Activated CD4-positive, alpha-beta T cell treated with anti-CD3 and anti-CD28 coated beads, Interleukin-2, amount 50 U/mL, for 16 hours (primary cell): ENCODE data around the gene SH3RF3.

Experiments
- DNase-seq: peaks from one replicate; pipeline ENCODE4 v3.0.0-alpha.2; 2020

The SH3RF3 gene

DNA sequence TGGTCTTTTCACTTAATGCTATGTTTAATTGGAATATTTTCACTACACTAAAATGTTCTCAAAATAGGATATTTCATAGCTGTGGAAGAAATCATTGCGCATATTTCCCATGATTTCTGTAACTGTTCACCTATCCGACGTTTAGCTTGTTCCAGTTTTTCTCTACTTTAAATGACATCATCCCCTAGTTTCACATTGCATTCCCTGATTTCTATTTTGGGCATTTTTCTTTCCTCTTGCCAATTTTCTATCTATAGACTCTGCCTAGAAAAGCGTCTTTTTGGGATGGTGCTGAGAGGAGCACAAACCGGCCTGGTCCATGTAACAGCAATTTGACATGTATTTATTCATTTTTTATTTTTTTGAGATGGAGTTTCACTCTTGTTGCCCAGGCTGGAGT is 163.4 kb downstream of the SH3RF3 start:
- no peak for DNase-seq

GRCh38 chr2:109293663-109294062 is 164.7 kb downstream of the SH3RF3 start:
- no peak for DNase-seq

DNA sequence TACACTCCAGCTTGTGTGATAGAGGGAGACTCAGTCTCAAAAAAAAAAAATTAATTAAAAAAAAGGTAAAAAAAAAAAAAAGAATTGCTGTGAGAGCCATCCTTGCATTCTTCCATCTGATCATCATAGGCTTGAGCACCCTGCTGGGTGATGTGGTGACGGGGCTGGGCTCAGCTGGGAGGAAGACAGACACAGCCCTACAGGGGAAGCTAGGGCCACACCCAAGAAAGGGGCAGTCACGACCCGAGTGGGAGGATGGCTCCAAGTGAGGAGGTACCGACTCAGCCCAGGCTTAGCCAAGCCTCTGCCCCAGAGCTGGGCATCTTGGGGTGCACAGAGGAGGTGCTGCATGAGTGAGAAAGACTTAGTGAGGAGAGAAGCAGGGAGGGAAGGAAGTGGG is 165.5 kb downstream of the SH3RF3 start:
- DNase-seq = no peak

DNA sequence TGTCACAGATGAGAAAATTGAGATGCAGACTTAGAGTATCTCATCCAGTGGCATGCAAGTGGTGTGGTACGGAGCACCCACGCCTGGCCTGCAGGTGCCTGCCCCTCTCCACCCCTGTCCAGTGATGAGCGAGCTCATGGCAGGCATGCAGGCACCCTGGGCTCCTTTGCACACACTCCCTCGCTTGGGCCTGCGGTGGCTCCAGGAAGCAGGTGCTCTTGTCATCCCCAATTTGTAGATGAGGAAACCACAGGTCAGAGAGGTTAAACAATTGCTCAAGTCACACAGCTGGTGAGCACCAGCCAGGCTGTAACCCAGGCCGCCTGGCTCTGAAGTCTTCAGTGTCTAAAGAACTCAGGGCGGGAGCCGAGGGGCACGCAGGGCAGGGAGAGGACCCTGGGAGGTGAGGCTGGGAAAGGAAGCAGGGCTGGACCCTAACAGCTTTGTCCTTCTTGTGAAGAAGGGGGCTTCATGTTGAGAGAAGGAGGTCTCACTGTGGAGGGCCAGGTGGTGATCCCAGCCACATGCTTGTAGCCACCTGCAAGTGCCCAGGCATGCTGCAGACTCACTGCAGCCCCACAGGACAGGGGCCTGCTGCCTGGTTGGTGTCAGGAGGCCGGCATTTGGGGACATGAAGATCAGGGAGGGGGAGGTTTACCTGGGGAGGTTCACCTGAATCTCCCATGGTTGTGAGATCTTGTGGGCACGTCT is 166.2 kb downstream of the SH3RF3 start:
- DNase-seq = no peak

GRCh38 chr2:109295781-109296117 is 166.7 kb downstream of the SH3RF3 start:
- DNase-seq = no peak

DNA sequence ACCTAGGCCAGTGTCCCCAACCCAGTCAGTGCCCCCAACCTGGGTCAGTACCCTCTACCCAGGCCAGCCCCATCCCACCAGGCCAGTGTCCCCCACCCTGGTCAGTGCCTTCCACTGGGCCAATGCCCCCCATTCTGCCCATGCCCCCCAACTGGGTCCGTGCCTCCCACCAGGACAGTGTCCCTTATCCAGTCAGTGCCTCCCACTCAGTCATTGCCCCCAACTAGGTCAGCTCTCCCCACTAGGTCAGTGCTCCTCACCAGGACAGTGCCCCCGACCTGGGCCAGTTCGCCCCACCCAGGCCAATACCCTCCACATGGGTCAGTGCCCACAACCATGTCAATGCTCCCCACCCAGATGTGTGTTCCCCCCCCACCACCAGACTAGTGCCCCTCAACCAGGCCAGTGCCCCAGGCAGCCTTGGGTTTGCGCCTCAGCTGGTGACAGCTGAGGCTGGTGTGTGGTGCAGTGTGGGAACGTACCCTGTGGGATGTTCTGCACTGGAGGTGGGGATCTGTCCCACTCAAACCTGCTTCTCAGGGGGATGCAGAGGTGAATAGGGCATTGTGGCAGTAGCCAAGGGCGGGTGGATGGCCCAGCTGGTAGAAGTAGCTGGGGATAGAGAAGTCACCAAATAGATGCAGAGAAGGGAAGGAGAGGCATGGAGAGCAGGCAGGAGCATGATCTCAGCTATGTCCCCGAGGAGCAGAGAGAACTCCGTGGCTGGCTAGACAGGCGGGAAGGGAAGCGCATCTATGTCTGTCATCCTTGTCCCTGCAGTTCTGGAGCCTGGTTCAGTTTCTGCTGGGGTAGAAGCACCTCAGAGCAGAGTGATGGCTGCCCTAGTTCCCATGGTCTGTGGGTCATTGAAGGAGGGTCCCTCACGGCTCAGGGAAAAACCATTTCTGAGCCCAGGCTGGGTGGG is 168.8 kb downstream of the SH3RF3 start:
- no peak for DNase-seq

DNA sequence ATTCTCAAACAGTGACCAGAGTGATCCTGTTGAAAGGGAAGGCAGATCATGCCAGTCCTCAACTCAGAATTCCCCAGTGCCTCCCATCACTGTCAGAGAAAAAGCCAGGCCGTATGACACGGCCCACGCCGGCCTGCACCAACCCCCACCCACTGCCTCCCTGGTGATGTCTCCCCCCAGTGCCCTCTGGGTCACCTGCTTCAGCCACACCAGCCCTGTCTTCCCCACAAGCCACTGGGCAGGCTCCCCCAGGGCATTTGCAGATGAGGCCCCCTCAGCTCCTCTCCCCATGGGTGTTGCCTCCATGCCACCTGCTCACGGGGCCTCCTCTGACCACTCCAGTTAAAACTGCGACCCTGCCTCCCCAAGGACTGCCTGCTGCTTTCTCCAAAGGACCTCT is 169.8 kb downstream of the SH3RF3 start:
- no peak for DNase-seq

DNA sequence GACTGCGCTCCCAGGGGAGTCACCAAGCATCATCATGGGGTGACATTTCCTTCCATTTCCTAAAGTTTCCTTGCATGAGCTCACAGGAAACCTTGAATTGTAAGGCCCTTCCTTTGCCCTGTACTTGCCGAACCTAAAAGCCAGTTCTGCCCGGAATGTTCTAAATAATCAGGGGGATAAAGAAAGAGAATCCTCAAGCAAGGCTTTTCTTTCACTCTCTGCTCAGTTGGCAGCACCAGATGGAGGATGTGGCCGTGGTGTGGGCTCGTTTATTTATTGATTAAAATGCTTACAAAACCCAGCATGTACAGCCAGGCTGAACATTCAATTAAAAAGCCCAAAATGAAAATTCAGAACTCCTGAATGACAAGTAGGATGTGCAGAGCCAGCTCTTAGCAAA is 170.5 kb downstream of the SH3RF3 start:
- no peak for DNase-seq

GRCh38 chr2:109300582-109300981 is 171.6 kb downstream of the SH3RF3 start:
- DNase-seq = no peak

GRCh38 chr2:109301746-109302145 is 172.7 kb downstream of the SH3RF3 start:
- DNase-seq = no peak

- no peak for DNase-seq
These were observed 173.3 kb downstream of the SH3RF3 start for GRCh38 chr2:109302319-109302718.

- no peak for DNase-seq
These were observed 175.2 kb downstream of the SH3RF3 start for GRCh38 chr2:109304242-109304641.

DNA sequence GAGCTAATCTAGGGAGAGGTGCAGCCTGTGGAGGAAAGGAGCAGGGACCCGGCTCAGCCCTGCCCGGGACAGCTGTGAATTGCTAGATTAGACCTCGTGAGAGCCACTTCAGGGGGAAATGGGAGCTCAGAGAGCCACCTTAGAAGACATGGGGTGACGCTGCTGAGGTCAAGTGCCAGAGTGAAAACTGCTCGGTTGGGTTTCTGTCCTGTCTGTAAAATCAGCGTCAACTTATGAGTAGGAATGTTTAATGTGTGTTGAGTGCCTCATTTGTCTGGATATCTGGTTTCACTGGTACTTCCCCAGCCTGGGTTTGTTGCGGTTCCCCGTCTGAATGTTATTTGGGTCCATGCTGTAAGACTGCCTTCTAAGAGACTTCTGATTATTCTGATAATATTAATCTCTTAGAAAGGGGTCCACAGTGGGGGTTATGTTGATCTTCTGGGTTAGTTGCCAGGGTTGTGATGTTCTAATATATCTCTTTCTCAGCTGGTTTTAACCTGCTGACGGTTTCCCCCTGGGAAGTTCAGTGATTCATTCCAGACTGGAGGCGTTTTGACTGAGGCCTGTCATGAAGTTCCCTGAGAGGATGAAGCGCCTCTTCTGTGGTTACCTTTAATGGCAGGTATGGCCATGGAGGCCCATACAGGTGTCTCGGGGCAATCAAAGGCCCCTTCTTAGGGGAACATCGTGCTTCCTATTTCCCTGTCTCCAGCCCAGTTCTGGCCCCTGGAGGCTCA is 175.9 kb downstream of the SH3RF3 start:
- DNase-seq = no peak

DNA sequence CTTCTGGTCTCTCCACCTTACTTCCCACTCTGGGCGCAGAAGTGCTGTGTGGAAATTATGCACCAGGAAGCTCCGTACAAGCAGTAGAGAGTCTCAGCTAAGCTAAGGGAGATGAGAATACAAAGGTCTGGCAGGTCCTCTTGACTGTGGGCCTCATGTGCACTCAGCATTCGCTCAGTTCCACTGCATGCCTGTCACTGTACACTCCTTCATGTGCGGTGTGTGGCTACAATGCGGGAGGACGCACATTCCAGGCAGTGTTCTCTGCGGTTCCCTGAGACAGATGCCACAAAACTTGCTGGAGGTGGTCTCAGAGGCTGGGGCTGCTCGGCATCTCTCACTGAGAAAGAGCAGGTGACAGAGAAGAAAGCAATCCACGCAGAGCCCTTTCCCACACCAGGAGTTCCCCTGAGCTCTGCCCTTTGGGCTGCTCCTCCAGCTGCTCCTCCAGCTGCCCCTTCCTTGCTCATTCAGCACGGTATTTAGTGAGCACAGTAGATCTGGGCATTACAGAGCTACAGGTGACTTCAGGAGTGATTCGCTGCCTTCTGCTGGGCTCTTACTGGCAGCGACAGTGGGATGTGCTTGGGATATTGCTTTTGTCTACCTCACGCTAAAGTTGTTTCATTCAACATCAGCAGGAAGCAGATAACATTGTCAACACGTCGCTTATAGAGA is 176.6 kb downstream of the SH3RF3 start:
- no peak for DNase-seq

DNA sequence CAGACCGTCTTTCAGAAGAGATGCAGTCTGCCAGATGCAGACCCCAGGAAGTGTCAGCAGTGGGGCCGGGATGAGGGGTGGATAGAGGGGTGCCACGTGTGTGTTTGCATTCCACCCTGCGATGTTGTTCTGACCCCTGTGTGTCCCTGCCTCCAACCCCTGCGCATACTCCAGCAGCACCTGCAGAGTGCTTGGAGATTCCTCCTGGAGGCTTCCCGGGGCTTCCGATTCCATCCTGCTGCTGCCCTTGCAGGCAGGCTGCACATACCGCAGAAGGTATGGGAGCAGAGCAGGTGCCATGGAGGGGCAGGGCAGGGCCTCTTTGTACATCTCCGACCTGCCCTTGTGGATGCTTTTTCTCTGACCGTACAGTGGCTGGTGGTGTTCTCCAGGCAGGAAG is 177.2 kb downstream of the SH3RF3 start:
- no peak for DNase-seq

GRCh38 chr2:109311771-109312170 is 182.8 kb downstream of the SH3RF3 start:
- DNase-seq = no peak

DNA sequence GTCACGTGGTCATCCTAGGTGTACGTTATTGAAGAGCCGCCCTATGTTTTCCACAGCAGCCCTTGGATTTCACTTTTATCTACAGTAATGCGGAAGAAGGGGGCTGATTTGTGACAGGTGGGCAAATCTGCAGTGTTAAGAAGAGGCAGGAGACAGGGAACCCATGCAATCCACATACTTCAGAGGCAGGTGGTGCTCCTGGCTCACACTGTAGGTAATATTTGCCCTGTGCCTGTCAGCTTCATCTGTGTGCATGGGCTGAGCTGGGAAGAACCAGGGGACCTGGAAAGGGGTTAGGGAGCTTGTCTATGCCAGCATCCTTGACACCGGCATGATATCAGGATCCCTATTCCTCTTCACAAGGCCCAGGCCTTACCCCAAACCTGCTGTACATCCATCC is 183.9 kb downstream of the SH3RF3 start:
- DNase-seq = no peak

DNA sequence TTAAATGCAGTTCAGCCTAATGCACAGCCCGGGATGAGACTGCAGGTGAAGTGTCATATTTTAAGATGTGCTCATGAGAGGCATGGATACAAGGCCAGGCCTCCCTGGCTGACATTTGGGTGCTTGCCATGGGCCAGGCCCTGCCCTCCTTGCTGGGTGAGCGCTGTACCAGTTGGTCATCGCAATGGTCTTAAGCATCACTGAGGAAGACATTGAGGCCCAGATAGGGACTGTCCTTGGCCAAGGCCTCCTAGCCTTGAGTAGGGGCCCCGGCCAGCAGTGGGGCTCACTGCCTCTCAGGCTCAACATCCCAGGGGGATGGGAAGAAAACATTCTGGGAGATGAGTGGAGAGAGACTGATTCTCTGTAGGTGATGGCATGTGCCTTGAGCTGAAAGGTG is 184.3 kb downstream of the SH3RF3 start:
- DNase-seq = no peak

DNA sequence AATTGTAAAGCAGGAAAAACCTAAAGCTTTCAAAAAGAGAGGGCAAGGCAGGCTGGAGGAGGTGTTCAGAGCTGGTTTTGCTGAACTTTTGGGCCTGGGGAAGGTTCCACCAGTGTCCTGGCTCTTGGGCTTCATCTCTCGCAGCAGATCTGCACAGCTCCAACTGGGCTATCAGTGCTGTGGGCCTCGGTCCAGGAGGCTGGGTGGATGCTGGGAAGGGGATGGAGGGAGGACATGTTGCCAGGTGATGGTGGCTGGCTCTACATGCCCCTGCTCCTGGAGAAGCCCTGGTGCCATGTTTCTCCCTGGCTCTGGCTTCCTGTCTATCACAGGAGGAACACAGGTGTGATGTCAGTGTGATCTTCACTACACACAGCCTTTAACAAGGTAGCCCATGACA is 187.1 kb downstream of the SH3RF3 start:
- DNase-seq = no peak

DNA sequence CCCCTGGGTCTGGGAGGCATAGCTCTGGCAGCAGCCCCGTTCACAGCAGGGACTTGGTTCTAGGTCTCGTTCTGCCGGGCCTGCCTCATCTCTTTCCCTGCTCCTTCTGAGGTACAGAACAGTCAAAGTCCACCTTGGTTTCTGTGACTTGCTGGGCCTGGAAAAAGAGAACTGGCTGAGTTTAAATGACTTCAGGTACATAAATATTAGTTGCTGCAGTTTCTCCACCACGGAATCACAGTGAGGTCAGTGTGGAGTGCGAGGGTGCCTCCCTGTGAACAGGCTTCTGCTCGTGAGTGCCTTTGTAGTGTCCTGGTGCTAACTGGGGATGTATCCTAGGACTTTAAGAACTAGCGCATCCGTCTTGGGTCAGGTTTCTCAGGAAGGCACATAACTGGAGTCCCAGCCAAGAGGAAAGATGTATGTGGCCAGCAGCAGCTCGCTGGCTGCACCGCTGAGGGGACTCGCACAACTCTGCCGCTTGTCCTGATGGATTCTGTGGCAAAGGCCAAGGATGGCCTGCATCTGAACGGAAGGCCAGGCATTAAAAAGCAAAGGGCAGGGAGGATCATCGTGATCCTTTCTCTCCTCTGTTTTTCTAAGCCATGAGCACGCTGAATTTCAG is 188.6 kb downstream of the SH3RF3 start:
- DNase-seq = no peak

GRCh38 chr2:109318150-109318948 is 189.3 kb downstream of the SH3RF3 start:
- no peak for DNase-seq

GRCh38 chr2:109318949-109319342 is 189.9 kb downstream of the SH3RF3 start:
- no peak for DNase-seq
